Vagina (tissue), 2 donors: ENCODE measurements around the gene CDH13. TPM values are rescaled to one million over a fixed set of nuclear protein-coding genes. Genes with fewer than 3 reads are reported as not detected.

Experiments used
- DNase-seq, 2 donors: peaks; one replicate each; pipeline ENCODE4 v3.0.0-alpha.2; 2017; ENCODE audit errors: extremely low spot score in 2 of 2
- H3K27ac ChIP-seq: fragments of 200-600 bp; sonication (generic); one replicate; pipeline ENCODE4 v1.5.1; 2019
- H3K27me3 ChIP-seq: fragments of 200-600 bp; sonication (generic); one replicate; pipeline ENCODE4 v1.5.1; 2019
- H3K36me3 ChIP-seq, 2 donors: fragments of 200-600 bp; sonication (generic); one replicate each; pipeline ENCODE4 v1.5.1; 2017 to 2019
- H3K4me1 ChIP-seq: fragments of 200-600 bp; sonication (generic); one replicate; pipeline ENCODE4 v1.5.1; 2019
- H3K4me3 ChIP-seq, 2 donors: fragments of 200-600 bp; sonication (generic); 1 replicate in 1 of 2; 2 replicates in 1 of 2; pipeline ENCODE4 v1.5.1; 2016 to 2019
- H3K9me3 ChIP-seq: fragments of 200-600 bp; sonication (generic); one replicate; pipeline ENCODE4 v1.5.1; 2019
- POLR2A ChIP-seq, 2 donors: fragments of 450-650 bp; IDR thresholded peaks; one replicate each; pipeline ENCODE4 v1.6.1; 2017; ENCODE audit warnings: antibody characterized with exemption in 2 of 2, mild to moderate bottlenecking in 2 of 2, moderate library complexity in 2 of 2
- POLR2AphosphoS5 ChIP-seq, 2 donors: sonication (generic); formaldehyde crosslinking; IDR thresholded peaks; one replicate each; pipeline ENCODE4 v1.9.0; 2017; ENCODE audit warnings: antibody characterized with exemption in 2 of 2, mild to moderate bottlenecking in 2 of 2, low read depth in 1 of 2; ENCODE audit not compliant: insufficient read depth in 1 of 2
- intact Hi-C: fragments of 100-400 bp; cut with DNase I; formaldehyde crosslinking; loops from one replicate; pipeline ENCODE4 v1.15.1; 2023
- total RNA-seq: library from RNA; depleted of rRNA; stranded (reverse); fragments of >200 nt; gene quantifications from one replicate; pipeline ENCODE4 v1.2.3, GENCODE V29; 2016
- TF ChIP-seq, protein P1 (sequence below), 3 experiments: fragments of 450-650 bp in 2 of 3; fragments of 200-600 bp in 1 of 3; sonication (generic) in 1 of 3; IDR thresholded peaks; one replicate each; pipeline ENCODE4 v1.5.1; 2017 to 2019; ENCODE audit warnings: antibody characterized with exemption in 3 of 3, mild to moderate bottlenecking in 2 of 3, moderate library complexity in 2 of 3

The CDH13 gene
- total RNA-seq, 1 donor from 2014 or later = 123 TPM

DNA sequence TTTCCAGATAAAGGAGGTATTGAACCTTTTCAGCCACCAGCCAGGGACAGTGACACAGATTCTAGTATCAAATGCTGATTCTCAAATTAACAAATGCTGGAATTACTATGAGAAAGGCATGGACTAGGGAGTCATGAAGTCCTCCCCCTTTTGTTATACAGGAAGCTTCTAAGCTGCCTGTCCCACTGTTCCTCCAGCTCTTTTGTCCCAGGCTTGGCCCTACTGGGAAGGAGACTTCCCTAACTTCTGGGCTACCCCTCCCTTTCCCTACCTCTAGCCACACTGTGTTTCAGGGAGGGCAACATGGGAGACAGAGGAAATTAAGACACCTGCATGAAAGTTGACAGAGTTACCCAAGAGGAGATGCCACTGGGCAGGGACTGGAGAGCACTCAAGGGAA, 192.5 kb downstream of the CDH13 start:
- TF ChIP-seq POLR2A (IDR thresholded peaks at IDR 0.05) = no peak
- TF ChIP-seq POLR2AphosphoS5 (IDR thresholded peaks at IDR 0.05; ENCODE audit: insufficient read depth in 1 of 2, low read depth in 1 of 2) = no peak
- TF ChIP-seq, protein P1, sequence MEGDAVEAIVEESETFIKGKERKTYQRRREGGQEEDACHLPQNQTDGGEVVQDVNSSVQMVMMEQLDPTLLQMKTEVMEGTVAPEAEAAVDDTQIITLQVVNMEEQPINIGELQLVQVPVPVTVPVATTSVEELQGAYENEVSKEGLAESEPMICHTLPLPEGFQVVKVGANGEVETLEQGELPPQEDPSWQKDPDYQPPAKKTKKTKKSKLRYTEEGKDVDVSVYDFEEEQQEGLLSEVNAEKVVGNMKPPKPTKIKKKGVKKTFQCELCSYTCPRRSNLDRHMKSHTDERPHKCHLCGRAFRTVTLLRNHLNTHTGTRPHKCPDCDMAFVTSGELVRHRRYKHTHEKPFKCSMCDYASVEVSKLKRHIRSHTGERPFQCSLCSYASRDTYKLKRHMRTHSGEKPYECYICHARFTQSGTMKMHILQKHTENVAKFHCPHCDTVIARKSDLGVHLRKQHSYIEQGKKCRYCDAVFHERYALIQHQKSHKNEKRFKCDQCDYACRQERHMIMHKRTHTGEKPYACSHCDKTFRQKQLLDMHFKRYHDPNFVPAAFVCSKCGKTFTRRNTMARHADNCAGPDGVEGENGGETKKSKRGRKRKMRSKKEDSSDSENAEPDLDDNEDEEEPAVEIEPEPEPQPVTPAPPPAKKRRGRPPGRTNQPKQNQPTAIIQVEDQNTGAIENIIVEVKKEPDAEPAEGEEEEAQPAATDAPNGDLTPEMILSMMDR (IDR thresholded peaks at IDR 0.05) = no peak
- no peak overlapping the region for H3K4me3 ChIP-seq
- no peaks in the 10 kb centered on the region for H3K4me1 ChIP-seq
- intact Hi-C loops = no loop called here
- H3K9me3 ChIP-seq = no peaks in the 10 kb centered on the region
- no peak for DNase-seq
- H3K27me3 ChIP-seq = no peaks in the 10 kb centered on the region
- no peak overlapping the region for H3K27ac ChIP-seq
- H3K36me3 ChIP-seq = no peaks in the 10 kb centered on the region

DNA sequence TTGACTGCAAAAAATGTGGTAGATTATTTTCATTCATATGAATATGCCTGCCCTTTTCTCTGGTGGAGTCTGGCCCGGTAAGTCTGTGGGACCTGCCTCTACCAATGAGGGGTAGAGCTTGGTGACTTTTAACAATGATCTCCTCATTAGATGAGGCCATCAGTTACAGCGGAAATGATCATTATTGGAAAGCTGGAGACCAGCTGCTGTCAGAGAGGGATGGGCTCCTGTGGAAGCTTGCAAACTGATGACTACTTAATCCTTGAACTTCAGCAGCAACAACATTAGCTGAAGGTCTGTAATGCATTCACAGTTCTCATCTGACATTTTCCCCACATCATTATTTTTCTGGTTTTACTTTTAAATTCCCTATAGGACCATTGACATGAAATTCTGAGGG, 194.1 kb downstream of the CDH13 start:
- Histone ChIP-seq H3K4me1 (no peaks in the 10 kb centered on the region), H3K4me3 (no peak overlapping the region), H3K27me3 (no peaks in the 10 kb centered on the region), H3K27ac (no peak overlapping the region), H3K9me3 (no peaks in the 10 kb centered on the region), H3K36me3 (no peaks in the 10 kb centered on the region)
- intact Hi-C loops = no loop called here
- DNase-seq = no peak
- TF ChIP-seq, protein P1 (IDR thresholded peaks at IDR 0.05) = no peak
- TF ChIP-seq POLR2A (IDR thresholded peaks at IDR 0.05) (no peak), POLR2AphosphoS5 (IDR thresholded peaks at IDR 0.05; ENCODE audit: insufficient read depth in 1 of 2, low read depth in 1 of 2) (no peak)

DNA sequence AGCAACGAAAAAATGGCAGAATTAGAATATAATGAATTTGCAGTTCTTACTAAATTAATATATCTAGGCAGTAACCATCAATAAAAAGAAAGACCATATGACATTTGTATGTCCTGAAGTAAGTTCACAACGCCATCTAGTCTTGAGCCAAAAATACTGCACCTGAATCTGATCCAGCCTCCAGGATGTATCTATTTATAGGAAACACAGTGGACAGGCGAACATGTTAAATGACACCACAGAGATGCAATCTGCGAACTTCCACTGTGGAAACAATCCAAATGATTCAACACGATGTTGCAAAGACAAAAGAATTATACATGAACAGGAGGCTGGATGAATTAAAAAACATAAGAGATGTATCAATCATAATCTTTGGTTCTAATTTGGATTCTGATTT, 197.6 kb downstream of the CDH13 start:
- intact Hi-C loops = no loop called here
- Histone ChIP-seq H3K27me3 (no peaks in the 10 kb centered on the region), H3K9me3 (no peaks in the 10 kb centered on the region), H3K27ac (no peak overlapping the region), H3K4me1 (no peaks in the 10 kb centered on the region), H3K4me3 (no peak overlapping the region), H3K36me3 (no peaks in the 10 kb centered on the region)
- DNase-seq = no peak
- no peak for TF ChIP-seq POLR2AphosphoS5 (IDR thresholded peaks at IDR 0.05; ENCODE audit: insufficient read depth in 1 of 2, low read depth in 1 of 2)
- TF ChIP-seq, protein P1 (IDR thresholded peaks at IDR 0.05) = no peak
- TF ChIP-seq POLR2A (IDR thresholded peaks at IDR 0.05) = no peak

DNA sequence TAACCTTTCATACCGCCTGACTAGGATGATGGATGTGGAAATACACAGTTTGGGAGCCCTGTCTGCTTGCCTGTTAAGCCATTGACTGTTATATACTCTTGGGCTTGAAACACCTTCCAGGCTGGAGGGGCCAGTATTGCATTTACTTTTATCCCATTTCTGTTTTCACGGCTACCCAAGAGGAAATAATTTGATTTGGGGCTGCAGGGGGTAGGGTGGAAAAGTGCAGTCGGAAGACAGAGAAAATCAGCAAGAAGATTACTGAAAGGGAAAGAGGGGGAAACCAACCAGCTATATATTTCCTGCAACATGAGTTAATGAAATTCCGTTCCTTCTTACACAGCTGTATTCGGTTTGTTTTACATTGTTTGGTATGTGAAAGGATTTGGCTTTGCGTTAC, 202.5 kb downstream of the CDH13 start:
- no peak for DNase-seq
- intact Hi-C loops = no loop called here
- Histone ChIP-seq H3K27me3 (no peaks in the 10 kb centered on the region), H3K9me3 (no peaks in the 10 kb centered on the region), H3K4me1 (no peaks in the 10 kb centered on the region), H3K4me3 (no peak overlapping the region), H3K27ac (no peak overlapping the region), H3K36me3 (no peaks in the 10 kb centered on the region)
- no peak for TF ChIP-seq POLR2A (IDR thresholded peaks at IDR 0.05)
- TF ChIP-seq POLR2AphosphoS5 (IDR thresholded peaks at IDR 0.05; ENCODE audit: insufficient read depth in 1 of 2, low read depth in 1 of 2) = no peak
- TF ChIP-seq, protein P1 (IDR thresholded peaks at IDR 0.05) = no peak

DNA sequence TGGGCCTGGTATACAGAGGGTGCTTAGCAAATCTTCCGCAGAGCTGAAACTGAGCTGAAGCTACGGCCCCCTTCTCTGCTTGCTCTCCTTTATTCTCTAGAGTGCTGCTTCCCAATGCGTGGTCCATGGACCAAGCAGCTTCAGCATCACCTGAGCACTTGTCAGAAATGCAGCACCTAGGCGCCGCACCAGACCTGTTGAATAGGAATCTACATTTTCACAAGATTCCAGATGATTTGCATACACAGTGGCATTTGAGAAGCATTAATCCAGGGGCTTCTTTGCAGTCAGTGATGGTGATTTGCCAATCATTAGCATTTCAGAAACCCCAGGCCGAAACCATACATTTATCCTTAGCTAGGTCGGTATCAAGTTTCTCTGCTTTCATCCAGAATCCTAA, 204.2 kb downstream of the CDH13 start:
- Histone ChIP-seq H3K4me3 (no peak overlapping the region), H3K4me1 (no peaks in the 10 kb centered on the region), H3K27ac (no peak overlapping the region), H3K27me3 (no peaks in the 10 kb centered on the region), H3K9me3 (no peaks in the 10 kb centered on the region), H3K36me3 (no peaks in the 10 kb centered on the region)
- no peak for TF ChIP-seq POLR2A (IDR thresholded peaks at IDR 0.05)
- TF ChIP-seq, protein P1 (IDR thresholded peaks at IDR 0.05) = no peak
- no peak for TF ChIP-seq POLR2AphosphoS5 (IDR thresholded peaks at IDR 0.05; ENCODE audit: insufficient read depth in 1 of 2, low read depth in 1 of 2)
- intact Hi-C loops = no loop called here
- DNase-seq = no peak
